Measurements from ENCODE around the gene CCNY. TPM values are rescaled to one million over a fixed set of nuclear protein-coding genes. Genes with fewer than 3 reads are reported as not detected.

Gene CCNY
- total and polyA plus RNA-seq, 2 of the 4 experiments (the other 2 are of a cell fraction), result 38.0 to 131 TPM

- Histone ChIP-seq H2BK20ac (ENCODE audit: low read depth, low read length) (no peak overlapping the region), H2AK9ac (replicated peaks; ENCODE audit: low read depth, low read length, poor library complexity) (no peak overlapping the region), H4K20me1 (ENCODE audit: insufficient read depth, low read length) (peaks cover 91% of the 10 kb centered on the region), H3K4ac (ENCODE audit: low read depth, low read length) (no peak overlapping the region), H2AK5ac (ENCODE audit: low read depth, low read length) (no peak overlapping the region), H2BK120ac (ENCODE audit: low read depth, low read length) (no peak overlapping the region), H3K4me2 (ENCODE audit: low read depth, low read length) (no peak overlapping the region), H3K9ac (ENCODE audit: low read depth, low read length) (no peak overlapping the region), H2BK5ac (ENCODE audit: low read depth, low read length, poor library complexity, severe bottlenecking) (no peak overlapping the region), H2AFZ (replicated peaks; ENCODE audit: low read length, poor library complexity) (no peak overlapping the region), H3K18ac (ENCODE audit: low read depth, low read length) (no peak overlapping the region), H3K56ac (ENCODE audit: extremely low read depth, insufficient read depth, low read length) (no peak overlapping the region), H3K27ac (ENCODE audit: insufficient read depth, low read length) (no peak overlapping the region), H3K9me3 (ENCODE audit: control insufficient read depth, insufficient read depth, low read length) (no peaks in the 10 kb centered on the region), H2BK15ac (ENCODE audit: low read depth, low read length) (no peak overlapping the region), H3K14ac (replicated peaks; ENCODE audit: low read depth, low read length) (0 out of 2 replicates have a peak overlapping the region, but pooled peaks have one; percentile 29), H4K5ac (ENCODE audit: low read depth, low read length) (no peak overlapping the region), H4K8ac (ENCODE audit: low read depth in 2 of 2, low read length in 2 of 2) (no peak overlapping the region), H3K79me1 (ENCODE audit: low read depth in 1 of 2, low read length in 2 of 2) (peaks cover 44 to 82% of the 10 kb centered on the region in 2 experiments), H3K27me3 (ENCODE audit: control insufficient read depth, insufficient read depth, low read length) (no peaks in the 10 kb centered on the region), H3K4me3 (ENCODE audit: insufficient read depth, low read depth, low read length) (no peak overlapping the region), H3K4me1 (ENCODE audit: control insufficient read depth, insufficient read depth, low read length) (peaks cover 21% of the 10 kb centered on the region), H4K91ac (ENCODE audit: insufficient read depth, low read depth, low read length) (no peak overlapping the region), H3K9me1 (ENCODE audit: insufficient read depth, low read length) (peaks cover 30% of the 10 kb centered on the region), H3K23ac (ENCODE audit: low read depth, low read length) (peak overlapping the region; percentile 59), H3K36me3 (ENCODE audit: control insufficient read depth, insufficient read depth, low read length) (no peaks in the 10 kb centered on the region)
- in situ Hi-C loops (cut with MboI; ENCODE audit: low sequenced_read_pairs), result no loop called here
- 50% methylated on average over 1 of the region's 2 CpGs; no CpG with 5 or more reads in 1 of the 2 experiments for WGBS, 2 experiments (ENCODE audit: extremely low coverage in 2 of 2, insufficient read length in 1 of 2)
- dilution Hi-C loops (cut with HindIII; ENCODE audit: low sequenced_read_pairs, unreplicated experiment), result no loop called here
- ATAC-seq (ENCODE audit: low read depth) (no peak), DNase-seq (no peak)
- TF ChIP-seq BHLHE40 (IDR thresholded peaks at IDR 0.05; ENCODE audit: low read depth, low read length) (no peak), POLR2A (IDR thresholded peaks at IDR 0.05; ENCODE audit: low read depth, low read length) (no peak), CTCF (conservative IDR thresholded peaks at IDR 0.05; ENCODE audit: low read depth, low read length) (no peak), USF2 (IDR thresholded peaks at IDR 0.05; ENCODE audit: low read depth, low read length) (no peak), SMC3 (IDR thresholded peaks at IDR 0.05; ENCODE audit: low read depth, low read length) (no peak), CHD1 (IDR thresholded peaks at IDR 0.05; ENCODE audit: low read depth, low read length) (no peak), RFX5 (IDR thresholded peaks at IDR 0.05; ENCODE audit: low read depth, low read length) (no peak), RCOR1 (IDR thresholded peaks at IDR 0.05; ENCODE audit: insufficient replicate concordance, low read length) (no peak), MAFK (IDR thresholded peaks at IDR 0.05; ENCODE audit: low read depth, low read length) (no peak), NFE2L2 (IDR thresholded peaks at IDR 0.05; ENCODE audit: low read depth, low read length) (no peak), MAZ (IDR thresholded peaks at IDR 0.05; ENCODE audit: borderline replicate concordance, low read depth, low read length) (no peak), ELK1 (IDR thresholded peaks at IDR 0.05; ENCODE audit: borderline replicate concordance, low read depth, low read length) (no peak), FOS (IDR thresholded peaks at IDR 0.05; ENCODE audit: low read depth, low read length) (no peak), CEBPB (IDR thresholded peaks at IDR 0.05; ENCODE audit: low read depth, low read length) (no peak), MXI1 (IDR thresholded peaks at IDR 0.05; ENCODE audit: borderline replicate concordance, low read depth, low read length) (no peak)
- intact Hi-C loops (cut with micrococcal nuclease), result no loop called here
- ChIA-PET CTCF (interaction anchor here (1.6 kb wide), 1 partner anchor 9 kb away, joined by 3 read pairs; no protein-coding TSS in a partner anchor), POLR2A (ENCODE audit: unreplicated experiment) (no interaction called here)
- no TSS peak for BruUV-seq (replicated peaks)
Observed at GRCh38 chr10:35356725-35357092, 20.4 kb downstream of the CCNY start.
